GM23248 (cell line): ENCODE data around the gene ZNF718.

ENCODE experiments used
- EZH2 ChIP-seq: fragments of 200-600 bp; sonication (generic); IDR thresholded peaks from 2 replicates; pipeline ENCODE4 v1.6.1; 2018; ENCODE audit warnings: antibody characterized with exemption, mild to moderate bottlenecking; ENCODE audit not compliant: insufficient read depth, poor library complexity, severe bottlenecking
- EZH2phosphoT487 ChIP-seq: fragments of 200-600 bp; sonication (generic); IDR thresholded peaks from 2 replicates; pipeline ENCODE4 v1.6.1; 2018; ENCODE audit warnings: antibody characterized with exemption, moderate library complexity, mild to moderate bottlenecking, low read depth; ENCODE audit not compliant: insufficient read depth

GRCh38 chr4:120616-121015 is 3.7 kb upstream of the ZNF718 start:
- no peak for TF ChIP-seq EZH2
- no peak for TF ChIP-seq EZH2phosphoT487
